Measurements from ENCODE around the gene OR5K4.

The OR5K4 gene

DNA sequence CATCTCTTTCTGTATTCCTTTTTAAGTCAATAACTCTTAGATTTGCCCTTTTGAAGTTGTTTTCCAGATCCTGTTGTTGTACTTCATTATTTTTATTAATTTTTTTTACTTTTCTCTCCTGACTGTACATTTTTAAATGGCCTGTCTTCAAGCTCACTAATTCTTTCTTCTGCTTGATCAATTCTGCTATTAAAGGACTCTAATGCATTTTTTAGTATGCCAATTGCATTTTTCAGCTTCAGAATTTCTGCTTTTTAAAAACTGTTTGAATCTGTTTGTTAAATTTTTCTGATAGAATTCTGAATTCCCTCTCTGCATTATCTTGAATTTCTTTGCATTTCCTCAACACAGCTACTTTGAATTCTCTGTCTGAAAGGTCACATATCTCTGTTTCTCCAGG lies 5.6 kb downstream of the OR5K4 start:
- no peak overlapping the region for H3K4me3 ChIP-seq
- H3K4me1 ChIP-seq, result no peaks in the 10 kb centered on the region
- H3K36me3 ChIP-seq, result no peaks in the 10 kb centered on the region
- no peaks in the 10 kb centered on the region for H3K27me3 ChIP-seq
- intact Hi-C loops (cut with DNase I; ENCODE audit: low total_unique reads), result no loop called here
- no peak overlapping the region for H3K27ac ChIP-seq
- no peak for DNase-seq
- peaks cover 0 to 13% (median 6%) of the 10 kb centered on the region in 3 donors for H3K9me3 ChIP-seq
- TF ChIP-seq, protein P1, sequence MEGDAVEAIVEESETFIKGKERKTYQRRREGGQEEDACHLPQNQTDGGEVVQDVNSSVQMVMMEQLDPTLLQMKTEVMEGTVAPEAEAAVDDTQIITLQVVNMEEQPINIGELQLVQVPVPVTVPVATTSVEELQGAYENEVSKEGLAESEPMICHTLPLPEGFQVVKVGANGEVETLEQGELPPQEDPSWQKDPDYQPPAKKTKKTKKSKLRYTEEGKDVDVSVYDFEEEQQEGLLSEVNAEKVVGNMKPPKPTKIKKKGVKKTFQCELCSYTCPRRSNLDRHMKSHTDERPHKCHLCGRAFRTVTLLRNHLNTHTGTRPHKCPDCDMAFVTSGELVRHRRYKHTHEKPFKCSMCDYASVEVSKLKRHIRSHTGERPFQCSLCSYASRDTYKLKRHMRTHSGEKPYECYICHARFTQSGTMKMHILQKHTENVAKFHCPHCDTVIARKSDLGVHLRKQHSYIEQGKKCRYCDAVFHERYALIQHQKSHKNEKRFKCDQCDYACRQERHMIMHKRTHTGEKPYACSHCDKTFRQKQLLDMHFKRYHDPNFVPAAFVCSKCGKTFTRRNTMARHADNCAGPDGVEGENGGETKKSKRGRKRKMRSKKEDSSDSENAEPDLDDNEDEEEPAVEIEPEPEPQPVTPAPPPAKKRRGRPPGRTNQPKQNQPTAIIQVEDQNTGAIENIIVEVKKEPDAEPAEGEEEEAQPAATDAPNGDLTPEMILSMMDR (IDR thresholded peaks at IDR 0.05), result no peak

DNA sequence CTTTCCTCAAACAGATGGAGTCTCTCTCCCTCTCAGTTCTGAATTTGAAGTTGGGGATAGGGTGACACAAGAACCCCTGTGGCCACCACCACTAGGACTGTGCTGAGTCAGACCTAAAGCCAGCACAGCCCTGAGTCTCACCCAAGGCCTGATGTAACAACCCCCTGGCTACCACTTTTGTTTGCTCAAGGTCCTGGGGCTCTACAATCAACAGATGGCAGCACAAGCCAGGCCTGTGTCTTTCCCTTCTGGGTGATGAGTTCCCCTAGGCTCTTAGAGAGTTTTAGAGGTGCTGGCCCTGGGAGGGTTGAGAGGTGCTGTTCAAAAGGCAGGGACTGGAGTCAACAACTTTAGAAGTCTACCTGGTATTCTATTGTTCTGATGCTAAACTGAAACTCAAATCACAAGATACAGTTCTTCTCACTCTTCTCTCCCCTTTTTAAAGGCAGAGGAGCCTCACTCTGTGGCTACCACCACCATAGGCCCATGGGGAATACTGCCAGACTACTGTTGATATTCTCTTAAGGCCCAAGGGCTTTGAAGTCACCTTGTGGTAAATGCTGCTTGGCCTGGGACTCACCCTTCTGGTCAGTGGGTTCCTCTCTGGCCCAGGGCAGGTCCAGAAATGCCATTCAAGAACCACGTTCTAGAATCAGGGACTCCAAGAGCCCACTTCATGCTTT lies 6.5 kb downstream of the OR5K4 start:
- peaks cover 0 to 13% (median 6%) of the 10 kb centered on the region in 3 donors for H3K9me3 ChIP-seq
- TF ChIP-seq, protein P1 (IDR thresholded peaks at IDR 0.05), result no peak
- H3K4me1 ChIP-seq, result no peaks in the 10 kb centered on the region
- no peak overlapping the region for H3K27ac ChIP-seq
- H3K4me3 ChIP-seq, result no peak overlapping the region
- H3K27me3 ChIP-seq, result no peaks in the 10 kb centered on the region
- no peak for DNase-seq
- H3K36me3 ChIP-seq, result no peaks in the 10 kb centered on the region
- intact Hi-C loops (cut with DNase I; ENCODE audit: low total_unique reads), result no loop called here

DNA sequence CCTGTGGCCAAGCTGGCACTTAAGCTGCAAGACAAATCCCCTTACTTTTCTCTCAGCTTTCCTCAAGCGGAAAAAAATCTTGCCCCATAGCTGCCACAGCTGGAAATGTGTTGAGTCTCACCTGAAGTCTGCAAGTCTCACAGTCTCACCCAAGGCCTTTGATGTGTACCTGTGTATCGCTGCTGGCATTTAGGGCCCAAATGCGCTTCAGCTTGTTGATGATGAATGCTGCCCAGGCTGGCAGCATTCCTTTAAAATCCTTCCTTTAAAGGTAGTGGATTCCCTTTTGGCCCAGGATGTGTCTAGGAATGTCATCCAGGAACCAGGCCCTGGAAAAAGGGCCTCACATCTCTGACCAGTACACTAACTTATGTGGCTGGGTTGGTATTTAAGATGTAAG lies 7.0 kb downstream of the OR5K4 start:
- H3K9me3 ChIP-seq, result peaks cover 0 to 13% (median 6%) of the 10 kb centered on the region in 3 donors
- no peak overlapping the region for H3K4me3 ChIP-seq
- no peaks in the 10 kb centered on the region for H3K36me3 ChIP-seq
- DNase-seq, result no peak
- intact Hi-C loops (cut with DNase I; ENCODE audit: low total_unique reads), result no loop called here
- H3K27ac ChIP-seq, result no peak overlapping the region
- H3K4me1 ChIP-seq, result no peaks in the 10 kb centered on the region
- TF ChIP-seq, protein P1 (IDR thresholded peaks at IDR 0.05), result no peak
- no peaks in the 10 kb centered on the region for H3K27me3 ChIP-seq

DNA sequence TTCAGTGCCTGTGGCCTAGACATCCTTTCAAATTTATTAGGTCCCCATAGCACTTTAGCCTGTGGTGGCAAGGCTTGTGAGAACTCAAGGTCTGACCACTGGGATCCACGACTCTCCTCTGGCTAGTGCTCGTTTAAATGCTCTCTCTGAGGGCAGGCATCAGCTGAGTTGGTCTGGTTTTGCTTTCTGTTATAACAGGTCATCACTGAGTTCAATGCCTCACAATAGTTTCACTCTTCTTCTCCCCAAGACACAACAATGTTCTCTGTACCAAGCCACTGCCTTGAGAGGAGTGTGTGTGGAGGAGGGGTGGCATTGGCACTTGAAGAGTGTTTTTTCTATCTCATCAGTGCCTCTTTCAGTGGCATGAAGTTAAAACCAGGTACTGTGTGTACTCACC lies 7.6 kb downstream of the OR5K4 start:
- Histone ChIP-seq H3K27me3 (no peaks in the 10 kb centered on the region), H3K27ac (no peak overlapping the region), H3K36me3 (no peaks in the 10 kb centered on the region), H3K4me1 (no peaks in the 10 kb centered on the region), H3K4me3 (no peak overlapping the region), H3K9me3 (peaks cover 0 to 13% (median 6%) of the 10 kb centered on the region in 3 donors)
- intact Hi-C loops (cut with DNase I; ENCODE audit: low total_unique reads), result no loop called here
- TF ChIP-seq, protein P1 (IDR thresholded peaks at IDR 0.05), result no peak
- DNase-seq, result no peak

DNA sequence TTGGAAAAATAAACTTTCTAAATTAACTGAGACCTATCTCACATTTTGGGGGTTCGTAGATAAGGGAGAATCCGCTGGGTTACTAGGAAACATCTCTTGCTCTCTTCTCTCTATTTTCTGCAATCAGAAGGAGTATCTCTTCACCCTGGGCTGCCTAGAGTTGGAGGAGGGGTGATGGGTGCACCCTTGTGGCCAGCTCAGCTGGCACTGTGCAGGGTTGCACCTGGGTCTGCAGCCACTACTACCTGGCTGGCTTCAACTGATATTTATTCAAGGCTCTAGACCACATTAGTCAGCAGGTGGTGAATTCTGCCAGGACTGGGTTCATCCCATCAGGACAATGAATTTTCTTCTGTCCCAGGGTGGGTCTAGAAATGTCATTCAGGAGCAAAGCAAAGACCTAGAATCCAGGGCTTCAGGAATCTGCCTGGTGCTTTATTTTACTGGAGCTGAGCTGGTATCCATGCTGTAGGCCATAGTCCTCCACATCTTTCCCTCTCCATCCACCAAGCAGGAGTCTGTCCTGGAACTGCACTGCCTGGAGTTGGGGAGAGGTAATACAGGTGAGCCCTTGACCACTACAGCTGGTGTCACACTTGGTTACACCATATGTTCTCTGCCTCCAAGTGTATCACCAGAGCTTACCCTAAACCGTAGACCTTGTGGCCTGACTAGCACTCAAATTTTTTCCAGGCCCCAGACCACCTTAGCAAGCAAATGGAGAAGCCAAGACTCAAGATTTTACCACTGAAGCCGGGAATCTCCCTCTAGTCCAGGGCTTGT lies 14.0 kb downstream of the OR5K4 start:
- DNase-seq, result no peak
- Histone ChIP-seq H3K4me1 (no peaks in the 10 kb centered on the region), H3K36me3 (no peaks in the 10 kb centered on the region), H3K9me3 (no peaks in the 10 kb centered on the region), H3K4me3 (no peak overlapping the region), H3K27me3 (no peaks in the 10 kb centered on the region), H3K27ac (no peak overlapping the region)
- TF ChIP-seq, protein P1 (IDR thresholded peaks at IDR 0.05), result no peak
- intact Hi-C loops (cut with DNase I; ENCODE audit: low total_unique reads), result no loop called here
